ENCODE measurements around the gene MKRN2OS.

MKRN2OS gene

GRCh38 chr3:12566976-12567375 is 21.7 kb upstream of the MKRN2OS start:
- peaks cover 5% of the 10 kb centered on the region; the same call in 1 of the 2 replicates for H3K36me3 ChIP-seq (ENCODE audit: low read length)
- no peak overlapping the region for H3K27ac ChIP-seq (ENCODE audit: low read depth, low read length)
- H3K79me2 ChIP-seq (ENCODE audit: insufficient read depth, low read length) = peaks cover 66% of the 10 kb centered on the region
- H3K4me3 ChIP-seq (ENCODE audit: insufficient read depth, low read length, poor library complexity, severe bottlenecking) = no peak overlapping the region
- H3K9me2 ChIP-seq (replicated peaks; ENCODE audit: insufficient read depth, low read length) = no peaks in the 10 kb centered on the region
- H3K27me3 ChIP-seq (ENCODE audit: low read length) = no peaks in the 10 kb centered on the region
- no peaks in the 10 kb centered on the region for H3F3A ChIP-seq (ENCODE audit: insufficient read depth)
- no peak overlapping the region for H3K9ac ChIP-seq (ENCODE audit: low read length)
- no peak overlapping the region for H2AFZ ChIP-seq (ENCODE audit: low read depth, low read length, severe bottlenecking)
- H3K9me3 ChIP-seq (ENCODE audit: insufficient read depth, low read length) = no peaks in the 10 kb centered on the region
- no peak for TF ChIP-seq EZH2phosphoT487 (conservative IDR thresholded peaks at IDR 0.05; ENCODE audit: low read length)
- TF ChIP-seq CTCF (IDR thresholded peaks at IDR 0.05; ENCODE audit: insufficient read depth, low read length, poor library complexity, severe bottlenecking) = no peak
- no peaks in the 10 kb centered on the region for H4K20me1 ChIP-seq (ENCODE audit: low read depth, low read length)
- no peak overlapping the region for H3K4me2 ChIP-seq (ENCODE audit: low read depth, low read length, poor library complexity, severe bottlenecking)

- Histone ChIP-seq H3K9me3 (ENCODE audit: insufficient read depth, low read length) (no peaks in the 10 kb centered on the region), H3K79me2 (ENCODE audit: insufficient read depth, low read length) (peaks cover 98% of the 10 kb centered on the region), H3F3A (ENCODE audit: insufficient read depth) (no peaks in the 10 kb centered on the region), H3K36me3 (ENCODE audit: low read length) (no peaks in the 10 kb centered on the region), H2AFZ (ENCODE audit: low read depth, low read length, severe bottlenecking) (no peak overlapping the region), H3K9me2 (replicated peaks; ENCODE audit: insufficient read depth, low read length) (no peaks in the 10 kb centered on the region), H3K27me3 (ENCODE audit: low read length) (no peaks in the 10 kb centered on the region), H3K9ac (ENCODE audit: low read length) (no peak overlapping the region), H3K27ac (ENCODE audit: low read depth, low read length) (no peak overlapping the region), H3K4me2 (ENCODE audit: low read depth, low read length, poor library complexity, severe bottlenecking) (no peak overlapping the region), H3K4me3 (ENCODE audit: insufficient read depth, low read length, poor library complexity, severe bottlenecking) (no peak overlapping the region), H4K20me1 (ENCODE audit: low read depth, low read length) (peaks cover 3% of the 10 kb centered on the region; the same call in 1 of the 2 replicates)
- TF ChIP-seq EZH2phosphoT487 (conservative IDR thresholded peaks at IDR 0.05; ENCODE audit: low read length) (no peak), CTCF (IDR thresholded peaks at IDR 0.05; ENCODE audit: insufficient read depth, low read length, poor library complexity, severe bottlenecking) (no peak)
Measured at GRCh38 chr3:12562451-12562850, 17.2 kb upstream of the MKRN2OS start.

GRCh38 chr3:12561397-12561796 is 16.1 kb upstream of the MKRN2OS start:
- Histone ChIP-seq H3K27me3 (ENCODE audit: low read length) (no peaks in the 10 kb centered on the region), H3K9ac (ENCODE audit: low read length) (no peak overlapping the region), H3F3A (ENCODE audit: insufficient read depth) (no peaks in the 10 kb centered on the region), H3K9me2 (replicated peaks; ENCODE audit: insufficient read depth, low read length) (no peaks in the 10 kb centered on the region), H3K79me2 (ENCODE audit: insufficient read depth, low read length) (peaks cover 93% of the 10 kb centered on the region), H3K27ac (ENCODE audit: low read depth, low read length) (no peak overlapping the region), H3K4me3 (ENCODE audit: insufficient read depth, low read length, poor library complexity, severe bottlenecking) (no peak overlapping the region), H3K4me2 (ENCODE audit: low read depth, low read length, poor library complexity, severe bottlenecking) (no peak overlapping the region), H2AFZ (ENCODE audit: low read depth, low read length, severe bottlenecking) (no peak overlapping the region), H4K20me1 (ENCODE audit: low read depth, low read length) (peaks cover 3% of the 10 kb centered on the region; the same call in 1 of the 2 replicates), H3K9me3 (ENCODE audit: insufficient read depth, low read length) (no peaks in the 10 kb centered on the region), H3K36me3 (ENCODE audit: low read length) (no peaks in the 10 kb centered on the region)
- TF ChIP-seq CTCF (IDR thresholded peaks at IDR 0.05; ENCODE audit: insufficient read depth, low read length, poor library complexity, severe bottlenecking) (no peak), EZH2phosphoT487 (conservative IDR thresholded peaks at IDR 0.05; ENCODE audit: low read length) (no peak)

Data from SU-DHL-6 (cell line).